GM19455 (cell line): Measurements from ENCODE around the gene CNTRL.
"Not testable (repeated sequence)": the region's sequence is repeated elsewhere in the genome, so short reads cannot be mapped to it uniquely, and the experiment has no call there.

Experiments used
- ATAC-seq: cut with Tn5 transposase; IDR thresholded peaks from one replicate; pipeline ENCODE4 v1.9.1; 2021; ENCODE audit not compliant: unreplicated experiment

The CNTRL gene

GRCh38 chr9:121071756-121072421 lies 2.9 kb upstream of the CNTRL start:
- peak; percentile 37 for ATAC-seq

- ATAC-seq = no peak
Observed at GRCh38 chr9:121073038-121073437, 1.7 kb upstream of the CNTRL start.

- peak; percentile 2 for ATAC-seq
Observed at GRCh38 chr9:121075251-121076036, 689 bp downstream of the CNTRL start.

GRCh38 chr9:121082075-121082474 lies 7.3 kb downstream of the CNTRL start:
- no peak for ATAC-seq

- ATAC-seq = no peak
Observed at GRCh38 chr9:121085661-121086060, 10.9 kb downstream of the CNTRL start.

GRCh38 chr9:121088576-121088975 lies 13.8 kb downstream of the CNTRL start:
- ATAC-seq = no peak

GRCh38 chr9:121090743-121091142 lies 16.0 kb downstream of the CNTRL start:
- ATAC-seq = not testable (repeated sequence)

- no peak for ATAC-seq
Observed at GRCh38 chr9:121095057-121095456, 20.3 kb downstream of the CNTRL start.

- ATAC-seq = no peak
Observed at GRCh38 chr9:121098567-121099198, 23.9 kb downstream of the CNTRL start.

- not testable (repeated sequence) for ATAC-seq
Observed at GRCh38 chr9:121104054-121104453, 29.3 kb downstream of the CNTRL start.

- ATAC-seq = no peak
Observed at GRCh38 chr9:121105531-121105930, 30.8 kb downstream of the CNTRL start.

GRCh38 chr9:121107029-121107428 lies 32.3 kb downstream of the CNTRL start:
- no peak for ATAC-seq

GRCh38 chr9:121107881-121108280 lies 33.1 kb downstream of the CNTRL start:
- no peak for ATAC-seq

GRCh38 chr9:121115466-121115865 lies 40.7 kb downstream of the CNTRL start:
- ATAC-seq = no peak

- no peak for ATAC-seq
Observed at GRCh38 chr9:121118266-121118665, 43.5 kb downstream of the CNTRL start.

- ATAC-seq = no peak
Observed at GRCh38 chr9:121120386-121120785, 45.6 kb downstream of the CNTRL start.

- peak; percentile 98 for ATAC-seq
Observed at GRCh38 chr9:121121582-121122087, 46.9 kb downstream of the CNTRL start.

GRCh38 chr9:121122246-121123032 lies 47.7 kb downstream of the CNTRL start:
- ATAC-seq = no peak

- ATAC-seq = no peak
Observed at GRCh38 chr9:121123816-121124535, 49.2 kb downstream of the CNTRL start.

- no peak for ATAC-seq
Observed at GRCh38 chr9:121125590-121125989, 50.8 kb downstream of the CNTRL start.
